Suprapubic skin (tissue), 4 donors: Measurements from ENCODE around the gene CMTM8. TPM values are rescaled to one million over a fixed set of nuclear protein-coding genes. Genes with fewer than 3 reads are reported as not detected.

ENCODE experiments used
- DNase-seq, 2 donors: peaks; one replicate each; pipeline ENCODE4 v3.0.0-alpha.2; 2019; ENCODE audit warnings: low spot score in 2 of 2
- H3K27ac ChIP-seq: fragments of 200-600 bp; sonication (generic); one replicate; pipeline ENCODE4 v1.5.1; 2019
- H3K27me3 ChIP-seq: fragments of 200-600 bp; sonication (generic); one replicate; pipeline ENCODE4 v1.5.1; 2019
- H3K36me3 ChIP-seq: fragments of 200-600 bp; sonication (generic); one replicate; pipeline ENCODE4 v1.5.1; 2019
- H3K4me1 ChIP-seq: fragments of 200-600 bp; sonication (generic); one replicate; pipeline ENCODE4 v1.5.1; 2019
- H3K4me3 ChIP-seq: fragments of 200-600 bp; sonication (generic); one replicate; pipeline ENCODE4 v1.5.1; 2019; ENCODE audit warnings: mild to moderate bottlenecking
- H3K9me3 ChIP-seq: fragments of 200-600 bp; sonication (generic); one replicate; pipeline ENCODE4 v1.5.1; 2019
- CTCF ChIP-seq, 2 donors: fragments of 200-600 bp in 1 of 2; fragments of 450-650 bp in 1 of 2; sonication (generic) in 1 of 2; IDR thresholded peaks; one replicate each; pipeline ENCODE4 v1.5.1; 2016 to 2019; ENCODE audit warnings: antibody characterized with exemption in 2 of 2, mild to moderate bottlenecking in 1 of 2, moderate library complexity in 1 of 2
- EP300 ChIP-seq: sonication (generic); formaldehyde crosslinking; IDR thresholded peaks from one replicate; pipeline ENCODE4 v1.6.1; 2017; ENCODE audit warnings: antibody characterized with exemption
- POLR2A ChIP-seq, 2 donors: fragments of 450-650 bp; IDR thresholded peaks; one replicate each; pipeline ENCODE4 v1.6.1; 2017; ENCODE audit warnings: antibody characterized with exemption in 2 of 2, mild to moderate bottlenecking in 2 of 2, moderate library complexity in 2 of 2
- POLR2AphosphoS5 ChIP-seq, 3 donors: sonication (generic); formaldehyde crosslinking; IDR thresholded peaks; one replicate each; pipeline ENCODE4 v1.6.1; 2017; ENCODE audit warnings: antibody characterized with exemption in 3 of 3
- WGBS: methylation state at CpG from one replicate; pipeline ENCODE4 v1.1.5; 2018; 5-methylcytosine and 5-hydroxymethylcytosine counted together
- total RNA-seq, 4 donors: library from RNA; depleted of rRNA; stranded (reverse); fragments of >200 nt; gene quantifications; one replicate each; pipeline ENCODE4 v1.1.0, GENCODE V29; 2016

Gene CMTM8
- total RNA-seq, 4 donors from 2014 or later = 7.4 to 16.3 (median 10.6) TPM

- whole genome bisulfite sequencing = under 1% methylated on average over 14 of the region's 41 CpGs
- peak overlapping the region; percentile 86 for H3K27ac ChIP-seq
- no peaks in the 10 kb centered on the region for H3K27me3 ChIP-seq
- peaks cover 54% of the 10 kb centered on the region for H3K4me1 ChIP-seq
- no peaks in the 10 kb centered on the region for H3K36me3 ChIP-seq
- no peaks in the 10 kb centered on the region for H3K9me3 ChIP-seq
- peak in 1 of 2 donors; percentile 81 for DNase-seq
- H3K4me3 ChIP-seq = peak overlapping the region; percentile 55
- TF ChIP-seq EP300 (no peak), POLR2AphosphoS5 (IDR thresholded peaks at IDR 0.05) (peak in 2 of 3 donors; percentile 16 to 66)
Measured at GRCh38 chr3:32401556-32402081, 163.1 kb downstream of the CMTM8 start.

GRCh38 chr3:32403663-32404062, 165.2 kb downstream of the CMTM8 start:
- no peak for TF ChIP-seq POLR2A (IDR thresholded peaks at IDR 0.05)
- no peak for TF ChIP-seq POLR2AphosphoS5 (IDR thresholded peaks at IDR 0.05)
- TF ChIP-seq EP300 = no peak
- TF ChIP-seq CTCF (IDR thresholded peaks at IDR 0.05) = no peak
- Histone ChIP-seq H3K27ac (no peak overlapping the region), H3K36me3 (no peaks in the 10 kb centered on the region), H3K4me1 (peaks cover 68% of the 10 kb centered on the region), H3K9me3 (no peaks in the 10 kb centered on the region), H3K4me3 (no peak overlapping the region), H3K27me3 (no peaks in the 10 kb centered on the region)
- no peak for DNase-seq
- WGBS = 49% methylated on average over 3 of the region's 3 CpGs

GRCh38 chr3:32404714-32405113, 166.2 kb downstream of the CMTM8 start:
- Histone ChIP-seq H3K9me3 (no peaks in the 10 kb centered on the region), H3K4me3 (no peak overlapping the region), H3K4me1 (peaks cover 60% of the 10 kb centered on the region), H3K27ac (no peak overlapping the region), H3K27me3 (no peaks in the 10 kb centered on the region), H3K36me3 (no peaks in the 10 kb centered on the region)
- WGBS = 80% methylated on average over 1 of the region's 1 CpG
- no peak for DNase-seq
- TF ChIP-seq EP300 = no peak
- no peak for TF ChIP-seq POLR2AphosphoS5 (IDR thresholded peaks at IDR 0.05)
- TF ChIP-seq CTCF (IDR thresholded peaks at IDR 0.05) = no peak
- TF ChIP-seq POLR2A (IDR thresholded peaks at IDR 0.05) = no peak

- Histone ChIP-seq H3K36me3 (no peaks in the 10 kb centered on the region), H3K9me3 (no peaks in the 10 kb centered on the region), H3K4me3 (no peak overlapping the region), H3K4me1 (peaks cover 60% of the 10 kb centered on the region), H3K27me3 (no peaks in the 10 kb centered on the region), H3K27ac (no peak overlapping the region)
- 33% methylated on average over 1 of the region's 2 CpGs for WGBS
- TF ChIP-seq CTCF (IDR thresholded peaks at IDR 0.05) = no peak
- no peak for TF ChIP-seq POLR2AphosphoS5 (IDR thresholded peaks at IDR 0.05)
- no peak for TF ChIP-seq EP300
- no peak for TF ChIP-seq POLR2A (IDR thresholded peaks at IDR 0.05)
- DNase-seq = no peak
Measured at GRCh38 chr3:32405155-32405554, 166.7 kb downstream of the CMTM8 start.

GRCh38 chr3:32405711-32406323, 167.3 kb downstream of the CMTM8 start:
- no peaks in the 10 kb centered on the region for H3K27me3 ChIP-seq
- peaks cover 56% of the 10 kb centered on the region for H3K4me1 ChIP-seq
- TF ChIP-seq POLR2A (IDR thresholded peaks at IDR 0.05) (no peak), POLR2AphosphoS5 (IDR thresholded peaks at IDR 0.05) (no peak), CTCF (IDR thresholded peaks at IDR 0.05) (no peak), EP300 (no peak)
- H3K36me3 ChIP-seq = no peaks in the 10 kb centered on the region
- H3K9me3 ChIP-seq = no peaks in the 10 kb centered on the region
- no peak overlapping the region for H3K4me3 ChIP-seq
- no peak for DNase-seq
- peak overlapping the region; percentile 46 for H3K27ac ChIP-seq
- WGBS = 74% methylated on average over 7 of the region's 7 CpGs
